Measurements from ENCODE around the gene LSR. TPM values are rescaled to one million over a fixed set of nuclear protein-coding genes. Genes with fewer than 3 reads are reported as not detected.

LSR gene
- total RNA-seq, 4 donors from 2014 or later, result 10.4 to 30.9 (median 17.9) TPM

DNA sequence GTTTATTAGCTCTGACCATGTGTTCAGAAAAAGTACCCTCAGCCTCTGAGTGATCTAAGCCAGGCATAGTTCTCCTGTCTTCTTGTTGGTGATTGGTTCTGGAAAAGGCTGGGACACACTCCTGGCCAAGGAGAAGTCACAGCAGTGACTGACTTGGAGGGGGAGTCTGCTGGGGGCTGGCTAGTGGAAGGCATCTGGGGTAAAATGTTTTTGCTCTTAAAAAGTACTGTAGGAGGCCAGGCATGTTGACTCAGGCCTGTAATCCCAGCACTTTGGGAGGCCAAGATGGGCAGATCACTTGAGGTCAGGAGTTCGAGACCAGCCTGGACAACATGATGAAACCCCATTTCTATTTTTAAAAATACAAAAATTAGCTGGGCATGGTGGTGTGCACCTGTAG is 41.9 kb upstream of the LSR start:
- DNase-seq (ENCODE audit: low spot score) (no peak), ATAC-seq (ENCODE audit: low FRiP score) (no peak)
- TF ChIP-seq, protein P1, sequence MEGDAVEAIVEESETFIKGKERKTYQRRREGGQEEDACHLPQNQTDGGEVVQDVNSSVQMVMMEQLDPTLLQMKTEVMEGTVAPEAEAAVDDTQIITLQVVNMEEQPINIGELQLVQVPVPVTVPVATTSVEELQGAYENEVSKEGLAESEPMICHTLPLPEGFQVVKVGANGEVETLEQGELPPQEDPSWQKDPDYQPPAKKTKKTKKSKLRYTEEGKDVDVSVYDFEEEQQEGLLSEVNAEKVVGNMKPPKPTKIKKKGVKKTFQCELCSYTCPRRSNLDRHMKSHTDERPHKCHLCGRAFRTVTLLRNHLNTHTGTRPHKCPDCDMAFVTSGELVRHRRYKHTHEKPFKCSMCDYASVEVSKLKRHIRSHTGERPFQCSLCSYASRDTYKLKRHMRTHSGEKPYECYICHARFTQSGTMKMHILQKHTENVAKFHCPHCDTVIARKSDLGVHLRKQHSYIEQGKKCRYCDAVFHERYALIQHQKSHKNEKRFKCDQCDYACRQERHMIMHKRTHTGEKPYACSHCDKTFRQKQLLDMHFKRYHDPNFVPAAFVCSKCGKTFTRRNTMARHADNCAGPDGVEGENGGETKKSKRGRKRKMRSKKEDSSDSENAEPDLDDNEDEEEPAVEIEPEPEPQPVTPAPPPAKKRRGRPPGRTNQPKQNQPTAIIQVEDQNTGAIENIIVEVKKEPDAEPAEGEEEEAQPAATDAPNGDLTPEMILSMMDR (IDR thresholded peaks at IDR 0.05), result no peak

GRCh38 chr19:35207391-35207871 is 41.4 kb upstream of the LSR start:
- ATAC-seq (ENCODE audit: low FRiP score) (no peak), DNase-seq (ENCODE audit: low spot score) (no peak)
- TF ChIP-seq, protein P1 (IDR thresholded peaks at IDR 0.05), result no peak

DNA sequence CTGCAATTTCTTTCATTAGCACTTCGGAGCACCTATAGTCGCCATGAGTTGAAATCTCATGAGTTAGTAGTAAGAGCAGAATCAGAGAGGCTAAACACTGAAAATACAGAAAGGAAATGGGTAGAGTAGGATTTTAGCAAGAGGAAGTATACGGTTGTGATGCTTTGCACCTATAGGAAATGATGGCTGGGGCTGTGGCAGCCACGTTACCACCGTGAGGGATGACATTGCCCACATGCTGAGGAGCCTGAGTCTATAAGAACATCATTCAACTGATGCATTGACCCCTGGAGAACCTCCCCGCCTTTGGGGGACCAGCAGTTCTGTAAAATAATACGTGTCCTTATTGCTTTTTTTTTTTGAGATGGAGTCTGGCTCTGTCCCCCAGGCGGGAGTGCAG is 40.7 kb upstream of the LSR start:
- no peak for ATAC-seq (ENCODE audit: low FRiP score)
- TF ChIP-seq, protein P1 (IDR thresholded peaks at IDR 0.05), result no peak
- DNase-seq (ENCODE audit: low spot score), result no peak

- TF ChIP-seq, protein P1 (IDR thresholded peaks at IDR 0.05), result no peak
- DNase-seq (ENCODE audit: low spot score), result no peak
- ATAC-seq (ENCODE audit: low FRiP score), result no peak
These were observed 39.2 kb upstream of the LSR start for GRCh38 chr19:35209646-35210045.

DNA sequence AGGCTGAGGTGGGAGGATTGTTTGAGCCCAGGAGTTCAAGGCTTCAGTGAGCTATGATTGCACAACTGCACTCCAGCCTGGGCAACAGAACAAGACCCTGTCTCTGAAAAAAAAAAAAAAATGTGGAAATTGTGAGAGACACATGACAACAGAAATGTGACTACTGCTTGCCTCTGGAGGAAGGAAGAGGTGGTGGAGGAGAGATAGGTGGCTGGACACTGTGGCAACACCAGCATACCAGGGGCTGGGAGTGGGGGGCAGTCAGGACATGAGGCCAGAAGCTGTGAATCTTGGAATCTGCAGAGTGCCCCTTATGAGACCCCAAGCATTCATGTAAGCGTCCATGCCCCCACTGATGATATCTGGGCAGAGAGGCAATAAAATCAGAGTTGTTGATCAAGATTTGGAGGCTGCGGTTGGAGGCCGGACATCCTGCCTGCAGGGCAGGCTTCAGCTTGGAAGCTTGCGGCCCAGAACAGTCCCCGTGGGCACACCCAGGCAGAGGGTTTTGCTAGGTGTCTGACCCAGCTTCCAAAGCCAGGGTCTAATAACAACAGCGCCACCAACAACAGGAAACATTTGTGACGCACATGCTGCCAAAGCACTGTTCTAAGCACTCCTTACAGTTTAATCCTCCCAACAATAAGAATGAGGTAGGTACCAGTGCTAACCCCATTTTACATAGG is 37.1 kb upstream of the LSR start:
- no peak for ATAC-seq (ENCODE audit: low FRiP score)

DNA sequence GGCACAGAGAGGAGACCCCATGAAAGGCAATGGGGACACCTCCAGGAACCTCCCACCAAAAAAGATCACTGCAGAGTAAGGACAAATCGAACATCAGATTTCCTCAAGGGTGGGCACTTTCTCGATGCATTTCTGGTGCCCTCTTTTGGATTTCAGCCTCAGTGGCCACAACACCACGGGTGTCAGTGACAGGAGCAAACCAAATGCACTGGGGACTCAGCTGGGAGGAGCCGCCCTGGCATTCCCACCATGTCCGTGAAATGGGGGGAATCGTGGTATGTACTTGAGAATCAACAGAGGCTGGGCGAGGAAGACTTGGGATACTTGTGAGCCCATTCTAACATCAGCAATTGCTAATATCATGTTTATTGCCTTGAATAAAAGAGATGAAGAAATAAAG is 36.6 kb upstream of the LSR start:
- DNase-seq (ENCODE audit: low spot score), result no peak
- no peak for ATAC-seq (ENCODE audit: low FRiP score)
- TF ChIP-seq, protein P1 (IDR thresholded peaks at IDR 0.05), result no peak

More for the DNA sequence above, 37.1 kb upstream of the LSR start:
- DNase-seq (ENCODE audit: low spot score), result no peak
- TF ChIP-seq, protein P1 (IDR thresholded peaks at IDR 0.05), result no peak
